ENCODE measurements around the gene SPAG9.

Gene SPAG9

DNA sequence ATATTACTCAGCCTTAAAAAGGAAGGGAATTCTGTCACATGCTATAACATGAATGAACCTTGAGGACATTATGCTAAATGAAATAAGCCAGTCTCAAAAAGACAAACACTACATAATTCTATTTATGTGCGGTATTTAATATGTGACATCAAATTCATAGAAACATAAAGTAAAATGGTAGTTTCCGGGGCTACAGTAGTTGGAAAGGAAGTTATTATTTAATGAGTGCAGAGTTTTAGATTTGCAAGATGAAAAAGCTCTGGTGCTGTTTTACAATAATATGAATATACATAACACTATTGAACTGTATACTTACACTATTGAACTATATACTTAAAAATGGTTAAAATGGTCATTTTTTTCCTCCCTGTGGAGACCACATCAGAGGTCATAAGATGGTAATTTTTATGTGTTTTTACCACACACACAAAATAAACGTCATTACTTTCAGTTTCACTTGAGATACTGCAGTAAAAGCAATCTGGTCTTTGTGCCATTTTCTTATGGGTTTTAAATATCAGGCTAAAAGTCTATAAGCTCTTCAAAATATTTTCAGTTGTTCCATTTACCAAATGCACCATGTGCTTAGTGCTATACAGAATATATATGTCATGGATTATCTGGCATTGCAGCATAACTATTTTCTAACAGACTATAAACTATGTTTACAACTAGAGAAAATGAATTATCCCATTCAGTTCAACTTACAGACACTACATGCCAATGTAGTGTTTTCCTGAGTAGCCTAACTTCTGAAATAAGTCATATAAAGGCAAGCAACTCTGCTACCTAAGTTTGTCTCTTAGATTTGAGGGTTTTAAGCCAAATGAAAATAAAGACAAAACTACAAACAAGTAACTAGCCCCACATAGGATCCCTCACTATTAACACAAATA lies 90.9 kb downstream of the SPAG9 start:
- DNase-seq (ENCODE audit: low read depth) = peak; percentile 61
- TF ChIP-seq, protein P1, sequence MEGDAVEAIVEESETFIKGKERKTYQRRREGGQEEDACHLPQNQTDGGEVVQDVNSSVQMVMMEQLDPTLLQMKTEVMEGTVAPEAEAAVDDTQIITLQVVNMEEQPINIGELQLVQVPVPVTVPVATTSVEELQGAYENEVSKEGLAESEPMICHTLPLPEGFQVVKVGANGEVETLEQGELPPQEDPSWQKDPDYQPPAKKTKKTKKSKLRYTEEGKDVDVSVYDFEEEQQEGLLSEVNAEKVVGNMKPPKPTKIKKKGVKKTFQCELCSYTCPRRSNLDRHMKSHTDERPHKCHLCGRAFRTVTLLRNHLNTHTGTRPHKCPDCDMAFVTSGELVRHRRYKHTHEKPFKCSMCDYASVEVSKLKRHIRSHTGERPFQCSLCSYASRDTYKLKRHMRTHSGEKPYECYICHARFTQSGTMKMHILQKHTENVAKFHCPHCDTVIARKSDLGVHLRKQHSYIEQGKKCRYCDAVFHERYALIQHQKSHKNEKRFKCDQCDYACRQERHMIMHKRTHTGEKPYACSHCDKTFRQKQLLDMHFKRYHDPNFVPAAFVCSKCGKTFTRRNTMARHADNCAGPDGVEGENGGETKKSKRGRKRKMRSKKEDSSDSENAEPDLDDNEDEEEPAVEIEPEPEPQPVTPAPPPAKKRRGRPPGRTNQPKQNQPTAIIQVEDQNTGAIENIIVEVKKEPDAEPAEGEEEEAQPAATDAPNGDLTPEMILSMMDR (conservative IDR thresholded peaks at IDR 0.05; ENCODE audit: control insufficient read depth, insufficient read depth, low read depth, low read length) = no peak
- no peak overlapping the region for H3K4me3 ChIP-seq (ENCODE audit: control insufficient read depth, low read depth, low read length)

DNA sequence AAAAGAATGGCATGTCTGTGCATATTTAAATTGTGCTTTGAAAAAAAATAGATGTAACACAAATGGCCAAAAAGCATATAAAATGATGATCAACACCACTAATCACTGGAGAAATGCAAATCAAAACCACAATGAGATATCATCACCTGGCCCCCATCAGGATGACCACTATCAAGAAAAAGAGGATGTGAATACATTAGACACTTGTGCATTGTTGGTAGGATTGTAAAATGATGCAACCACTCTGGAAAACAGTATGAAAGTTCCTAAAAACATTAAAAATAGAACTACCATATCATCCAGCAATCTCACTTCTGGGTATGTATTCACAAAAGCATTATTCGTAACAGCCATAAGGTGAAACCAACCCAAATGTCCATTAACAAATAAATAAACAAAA lies 91.5 kb downstream of the SPAG9 start:
- H3K4me3 ChIP-seq (ENCODE audit: control insufficient read depth, low read depth, low read length) = no peak overlapping the region
- TF ChIP-seq, protein P1 (conservative IDR thresholded peaks at IDR 0.05; ENCODE audit: control insufficient read depth, insufficient read depth, low read depth, low read length) = no peak
- DNase-seq (ENCODE audit: low read depth) = no peak

DNA sequence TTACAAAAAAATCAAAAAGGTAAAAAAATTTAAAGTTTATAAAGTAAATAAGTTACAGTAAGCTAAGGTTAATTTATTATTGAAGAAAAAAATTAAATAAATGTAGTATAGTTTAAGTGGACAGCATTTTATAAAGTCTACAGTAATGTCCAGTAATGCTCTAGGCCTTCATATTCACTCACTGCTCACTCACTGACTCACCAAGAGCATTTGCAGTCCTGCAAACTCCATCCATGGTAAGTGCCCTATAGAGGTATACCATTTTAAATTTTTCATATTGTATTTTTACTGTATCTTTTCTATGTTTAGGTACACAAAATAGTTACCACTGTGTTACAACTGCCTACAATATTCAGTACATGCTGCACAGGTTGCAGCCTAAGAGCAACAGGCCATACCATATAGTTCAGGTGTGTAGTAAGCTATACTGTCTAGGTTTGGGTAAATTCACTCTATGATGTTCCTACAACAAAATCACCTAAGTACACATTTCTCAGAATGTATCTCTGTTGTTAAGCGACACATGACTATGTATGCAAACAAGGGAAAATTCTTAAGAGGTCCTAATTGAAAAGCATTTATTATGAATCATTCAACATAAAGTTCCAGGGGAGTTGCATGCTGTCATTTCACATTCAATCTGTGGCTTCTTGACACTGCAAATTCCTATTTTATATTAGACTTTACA lies 92.3 kb downstream of the SPAG9 start:
- TF ChIP-seq, protein P1 (conservative IDR thresholded peaks at IDR 0.05; ENCODE audit: control insufficient read depth, insufficient read depth, low read depth, low read length) = no peak
- no peak for DNase-seq (ENCODE audit: low read depth)
- no peak overlapping the region for H3K4me3 ChIP-seq (ENCODE audit: control insufficient read depth, low read depth, low read length)

DNA sequence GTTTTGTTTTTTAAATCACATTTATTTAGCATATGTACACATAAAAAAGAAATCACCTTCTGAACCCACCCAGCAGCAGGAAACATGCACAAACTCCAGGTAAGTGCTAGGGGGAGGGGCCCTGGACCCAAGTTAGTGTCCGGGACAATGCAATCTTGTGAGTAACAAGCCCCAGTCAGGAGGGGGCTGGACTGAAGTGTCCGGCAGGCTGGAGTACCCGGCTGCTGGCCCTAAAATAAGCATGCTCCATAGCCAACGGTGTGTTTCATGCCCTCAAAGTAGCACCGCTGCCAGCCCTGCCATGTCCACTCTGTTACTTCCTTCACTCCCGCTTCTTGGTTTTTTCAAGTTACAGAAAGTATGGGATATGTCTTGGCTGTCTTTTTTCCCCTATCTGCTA lies 102.1 kb downstream of the SPAG9 start:
- DNase-seq (ENCODE audit: low read depth) = no peak
- no peak overlapping the region for H3K4me3 ChIP-seq (ENCODE audit: control insufficient read depth, low read depth, low read length)
- TF ChIP-seq, protein P1 (conservative IDR thresholded peaks at IDR 0.05; ENCODE audit: control insufficient read depth, insufficient read depth, low read depth, low read length) = no peak

DNA sequence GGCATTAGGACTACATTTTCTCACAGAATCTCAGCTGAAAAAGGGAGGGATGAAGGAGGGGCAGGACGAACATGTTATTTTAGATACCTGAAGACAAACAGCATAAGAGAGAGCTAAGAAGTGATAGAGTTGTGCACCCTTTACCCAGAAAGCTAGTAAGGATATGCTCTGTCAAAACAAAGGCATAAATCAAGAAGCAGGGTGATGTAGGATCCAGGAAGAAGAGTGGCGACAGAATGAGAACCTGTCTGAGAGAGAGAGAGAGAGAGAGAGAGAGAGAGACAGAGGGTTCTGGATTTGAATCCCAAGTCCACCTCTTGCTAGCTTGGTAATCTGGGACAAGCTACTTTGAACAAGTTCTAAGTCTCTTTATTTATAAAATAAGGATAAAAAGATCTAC lies 103.4 kb downstream of the SPAG9 start:
- TF ChIP-seq, protein P1 (conservative IDR thresholded peaks at IDR 0.05; ENCODE audit: control insufficient read depth, insufficient read depth, low read depth, low read length) = no peak
- no peak for DNase-seq (ENCODE audit: low read depth)

DNA sequence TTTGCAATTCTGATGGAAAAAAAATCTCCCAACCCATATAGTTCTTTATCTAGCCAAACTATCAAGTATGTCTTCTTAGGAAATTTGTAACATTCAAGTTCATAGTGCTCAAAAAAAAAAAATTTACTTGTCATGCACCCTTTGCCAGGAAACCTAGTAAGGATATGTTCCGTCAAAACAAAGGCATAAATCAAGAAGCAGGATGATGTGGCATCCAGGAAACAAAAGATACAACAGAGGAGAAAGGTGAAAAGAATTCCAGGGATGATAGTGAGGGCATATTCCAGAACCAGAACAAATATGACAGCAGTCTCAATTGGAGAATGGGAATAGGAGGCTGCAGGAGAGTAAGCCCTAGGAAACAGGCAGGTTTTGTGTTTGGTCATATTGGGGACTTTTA lies 104.6 kb downstream of the SPAG9 start:
- no peak overlapping the region for H3K4me3 ChIP-seq (ENCODE audit: control insufficient read depth, low read depth, low read length)
- TF ChIP-seq, protein P1 (conservative IDR thresholded peaks at IDR 0.05; ENCODE audit: control insufficient read depth, insufficient read depth, low read depth, low read length) = no peak
- no peak for DNase-seq (ENCODE audit: low read depth)

More for the DNA sequence above, 103.4 kb downstream of the SPAG9 start:
- H3K4me3 ChIP-seq (ENCODE audit: control insufficient read depth, low read depth, low read length) = no peak overlapping the region
